Trophoblast cell (in vitro differentiated cells and primary cell): ENCODE measurements around the gene KAT6B.
A peak's percentile ranks its signal among the peaks of the same experiment; 100 is the strongest.

Experiments used
- DNase-seq, 2 donors: peaks; one replicate each; pipeline ENCODE4 v3.0.0-alpha.2; 2016
- H2AFZ ChIP-seq: 2 replicates; pipeline ENCODE4 v1.6.1; 2013; ENCODE audit warnings: low read length, moderate library complexity, mild to moderate bottlenecking; ENCODE audit not compliant: insufficient read depth, poor library complexity
- H2AK5ac ChIP-seq: 2 replicates; pipeline ENCODE4 v1.6.1; 2013; ENCODE audit warnings: mild to moderate bottlenecking, low read length
- H2BK120ac ChIP-seq: 2 replicates; pipeline ENCODE4 v1.6.1; 2013; ENCODE audit warnings: low read length, mild to moderate bottlenecking, moderate library complexity; ENCODE audit not compliant: insufficient read depth, poor library complexity
- H2BK12ac ChIP-seq: 2 replicates; pipeline ENCODE4 v1.6.1; 2013; ENCODE audit warnings: mild to moderate bottlenecking, low read length, moderate library complexity
- H2BK5ac ChIP-seq: 2 replicates; pipeline ENCODE4 v1.6.1; 2013; ENCODE audit warnings: low read length, low read depth, moderate library complexity, mild to moderate bottlenecking; ENCODE audit not compliant: poor library complexity
- H3K14ac ChIP-seq: 2 replicates; pipeline ENCODE4 v1.6.1; 2013; ENCODE audit warnings: mild to moderate bottlenecking, low read length
- H3K18ac ChIP-seq: 2 replicates; pipeline ENCODE4 v1.6.1; 2013; ENCODE audit warnings: mild to moderate bottlenecking, low read length
- H3K23ac ChIP-seq: 2 replicates; pipeline ENCODE4 v1.6.1; 2013; ENCODE audit warnings: low read length
- H3K27ac ChIP-seq: 2 replicates; pipeline ENCODE4 v1.5.1; 2013; ENCODE audit warnings: low read depth, mild to moderate bottlenecking, inconsistent platforms, low read length, moderate library complexity
- H3K27me3 ChIP-seq: 2 replicates; pipeline ENCODE4 v1.6.1; 2013; ENCODE audit warnings: inconsistent platforms, mild to moderate bottlenecking, low read length, moderate library complexity; ENCODE audit not compliant: insufficient read depth
- H3K36me3 ChIP-seq, 2 experiments: 1 replicate in 1 of 2; 2 replicates in 1 of 2; pipeline ENCODE4 v1.6.1; 2013; ENCODE audit warnings: low read length in 2 of 2, mild to moderate bottlenecking in 2 of 2, moderate library complexity in 1 of 2; ENCODE audit not compliant: insufficient read depth in 2 of 2, control insufficient read depth in 1 of 2
- H3K4ac ChIP-seq: 2 replicates; pipeline ENCODE4 v1.6.1; 2013; ENCODE audit warnings: low read depth, mild to moderate bottlenecking, low read length, moderate library complexity
- H3K4me1 ChIP-seq, 2 experiments: 1 replicate in 1 of 2; 2 replicates in 1 of 2; pipeline ENCODE4 v1.6.1; 2013; ENCODE audit warnings: low read length in 2 of 2, mild to moderate bottlenecking in 2 of 2, moderate library complexity in 1 of 2; ENCODE audit not compliant: insufficient read depth in 2 of 2, control insufficient read depth in 1 of 2
- H3K4me2 ChIP-seq: 2 replicates; pipeline ENCODE4 v1.6.1; 2013; ENCODE audit warnings: inconsistent platforms, mild to moderate bottlenecking, low read length, moderate library complexity
- H3K4me3 ChIP-seq: 2 replicates; pipeline ENCODE4 v1.5.1; 2013; ENCODE audit warnings: mild to moderate bottlenecking, low read depth, low read length, inconsistent platforms
- H3K79me1 ChIP-seq: one replicate; pipeline ENCODE4 v1.6.1; 2013; ENCODE audit warnings: low read length
- H3K79me2 ChIP-seq: 2 replicates; pipeline ENCODE4 v1.6.1; 2013; ENCODE audit warnings: low read length, mild to moderate bottlenecking; ENCODE audit not compliant: control insufficient read depth, insufficient read depth, poor library complexity
- H3K9ac ChIP-seq: 2 replicates; pipeline ENCODE4 v1.6.1; 2013; ENCODE audit warnings: mild to moderate bottlenecking, low read length
- H3K9me3 ChIP-seq: 2 replicates; pipeline ENCODE4 v1.6.1; 2013; ENCODE audit warnings: low read depth, mild to moderate bottlenecking, control low read depth, inconsistent platforms, low read length; ENCODE audit not compliant: insufficient read depth
- H4K12ac ChIP-seq: 2 replicates; pipeline ENCODE4 v1.6.1; 2013; ENCODE audit warnings: low read depth, mild to moderate bottlenecking, low read length, moderate library complexity
- H4K8ac ChIP-seq: 2 replicates; pipeline ENCODE4 v1.6.1; 2013; ENCODE audit warnings: low read depth, mild to moderate bottlenecking, low read length, moderate library complexity
- H4K91ac ChIP-seq: one replicate; pipeline ENCODE4 v1.6.1; 2013; ENCODE audit warnings: low read depth, mild to moderate bottlenecking, low read length, moderate library complexity
- WGBS: extraction: QIAGEN DNeasy Blood & Tissue Kit; methylation state at CpG from one replicate; pipeline ENCODE4 v1.1.7; 2013; ENCODE audit warnings: missing lambda C conversion rate; ENCODE audit not compliant: insufficient read length, insufficient coverage; ENCODE audit errors: extremely low coverage; 5-methylcytosine and 5-hydroxymethylcytosine counted together

The KAT6B gene

GRCh38 chr10:75003891-75004290 is 177.5 kb downstream of the KAT6B start:
- H3K4me1 ChIP-seq = no peaks in the 10 kb centered on the region
- H4K8ac ChIP-seq = no peak overlapping the region
- no peaks in the 10 kb centered on the region for H3K79me1 ChIP-seq
- no peak overlapping the region for H3K4ac ChIP-seq
- no CpG with 5 or more reads among the region's 2 CpGs for WGBS
- H3K9ac ChIP-seq = no peak overlapping the region
- H2BK12ac ChIP-seq = no peak overlapping the region
- H4K91ac ChIP-seq = no peak overlapping the region
- H3K27me3 ChIP-seq = no peaks in the 10 kb centered on the region
- H3K18ac ChIP-seq = no peak overlapping the region
- no peak overlapping the region for H4K12ac ChIP-seq
- H3K4me2 ChIP-seq = no peak overlapping the region
- no peak overlapping the region for H3K23ac ChIP-seq
- H2AFZ ChIP-seq = no peak overlapping the region
- H3K79me2 ChIP-seq = no peaks in the 10 kb centered on the region
- no peak overlapping the region for H3K14ac ChIP-seq
- peak in 1 of 2 donors; percentile 63 for DNase-seq
- no peaks in the 10 kb centered on the region for H3K36me3 ChIP-seq
- peaks cover 2% of the 10 kb centered on the region for H3K9me3 ChIP-seq
- H3K27ac ChIP-seq = no peak overlapping the region
- no peak overlapping the region for H2BK120ac ChIP-seq
- no peak overlapping the region for H3K4me3 ChIP-seq
- no peak overlapping the region for H2BK5ac ChIP-seq
- H2AK5ac ChIP-seq = no peak overlapping the region

DNA sequence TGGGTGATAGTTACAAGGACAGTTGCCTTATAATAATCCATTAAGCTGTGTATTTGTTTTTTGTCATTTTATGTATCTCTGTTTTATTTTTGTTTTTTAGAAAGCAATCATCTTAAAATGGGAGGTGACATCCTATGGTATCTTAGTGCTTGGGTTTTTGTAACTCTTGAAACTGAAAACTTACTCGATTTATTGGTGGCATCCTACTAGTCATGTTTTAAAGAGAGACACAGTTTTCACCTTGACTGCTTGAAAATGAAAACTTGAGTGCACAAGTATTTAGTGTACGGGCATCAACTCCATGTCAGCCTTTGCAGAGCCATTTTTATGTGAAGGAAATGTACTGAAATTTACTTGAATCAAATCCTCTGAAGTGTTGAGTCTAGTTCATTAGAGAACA is 181.2 kb downstream of the KAT6B start:
- Histone ChIP-seq H2BK12ac (no peak overlapping the region), H3K36me3 (no peaks in the 10 kb centered on the region), H3K27ac (no peak overlapping the region), H3K9me3 (no peaks in the 10 kb centered on the region), H2BK5ac (no peak overlapping the region), H4K91ac (no peak overlapping the region), H3K79me2 (no peaks in the 10 kb centered on the region), H3K4ac (no peak overlapping the region), H3K9ac (no peak overlapping the region), H3K79me1 (no peaks in the 10 kb centered on the region), H3K14ac (no peak overlapping the region), H2AFZ (no peak overlapping the region), H3K4me3 (no peak overlapping the region), H3K18ac (no peak overlapping the region), H3K23ac (no peak overlapping the region), H3K4me2 (no peak overlapping the region), H4K12ac (no peak overlapping the region), H4K8ac (no peak overlapping the region), H2BK120ac (no peak overlapping the region), H3K27me3 (no peaks in the 10 kb centered on the region), H3K4me1 (no peaks in the 10 kb centered on the region), H2AK5ac (no peak overlapping the region)
- WGBS = no CpG with 5 or more reads among the region's 2 CpGs
- no peak for DNase-seq

- H4K91ac ChIP-seq = no peak overlapping the region
- no peak overlapping the region for H2BK5ac ChIP-seq
- H2BK12ac ChIP-seq = no peak overlapping the region
- H3K18ac ChIP-seq = no peak overlapping the region
- no peaks in the 10 kb centered on the region for H3K27me3 ChIP-seq
- no peak overlapping the region for H2BK120ac ChIP-seq
- no peaks in the 10 kb centered on the region for H3K36me3 ChIP-seq
- no peak overlapping the region for H3K4me2 ChIP-seq
- H3K27ac ChIP-seq = no peak overlapping the region
- H3K79me1 ChIP-seq = no peaks in the 10 kb centered on the region
- H3K4ac ChIP-seq = no peak overlapping the region
- no peaks in the 10 kb centered on the region for H3K9me3 ChIP-seq
- no peak overlapping the region for H3K4me3 ChIP-seq
- H2AFZ ChIP-seq = no peak overlapping the region
- no CpG with 5 or more reads among the region's 1 CpG for WGBS
- DNase-seq = no peak
- no peaks in the 10 kb centered on the region for H3K4me1 ChIP-seq
- no peak overlapping the region for H3K23ac ChIP-seq
- H4K8ac ChIP-seq = no peak overlapping the region
- H3K9ac ChIP-seq = no peak overlapping the region
- H3K79me2 ChIP-seq = no peaks in the 10 kb centered on the region
- H2AK5ac ChIP-seq = no peak overlapping the region
- no peak overlapping the region for H3K14ac ChIP-seq
- H4K12ac ChIP-seq = no peak overlapping the region
Measured at GRCh38 chr10:75008952-75009351, 182.6 kb downstream of the KAT6B start.

DNA sequence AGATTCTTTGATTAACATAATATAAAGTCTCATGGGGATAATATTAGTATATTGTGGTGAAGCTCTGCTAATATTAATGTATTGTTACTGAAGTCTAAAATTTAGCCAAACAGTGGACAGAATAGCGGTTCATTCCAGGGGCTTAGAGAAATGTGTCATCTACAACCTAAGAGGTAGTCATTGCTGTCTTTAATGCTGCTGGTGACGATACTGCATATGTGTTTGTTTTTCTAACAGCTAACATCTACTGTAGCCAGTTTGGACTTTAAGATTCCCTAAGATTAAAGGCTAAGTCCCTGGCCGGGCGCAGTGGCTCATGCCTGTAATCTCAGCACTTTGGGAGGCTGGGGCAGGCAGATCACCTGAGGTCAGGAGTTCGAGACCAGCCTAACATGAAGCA is 183.0 kb downstream of the KAT6B start:
- Histone ChIP-seq H3K79me1 (no peaks in the 10 kb centered on the region), H3K23ac (no peak overlapping the region), H4K12ac (no peak overlapping the region), H2AFZ (no peak overlapping the region), H3K27ac (no peak overlapping the region), H3K9me3 (no peaks in the 10 kb centered on the region), H3K79me2 (no peaks in the 10 kb centered on the region), H3K18ac (no peak overlapping the region), H3K4me2 (no peak overlapping the region), H4K91ac (no peak overlapping the region), H4K8ac (no peak overlapping the region), H2AK5ac (no peak overlapping the region), H2BK12ac (no peak overlapping the region), H3K27me3 (no peaks in the 10 kb centered on the region), H2BK120ac (no peak overlapping the region), H2BK5ac (no peak overlapping the region), H3K4ac (no peak overlapping the region), H3K36me3 (no peaks in the 10 kb centered on the region), H3K4me1 (no peaks in the 10 kb centered on the region), H3K9ac (no peak overlapping the region), H3K4me3 (no peak overlapping the region), H3K14ac (no peak overlapping the region)
- no CpG with 5 or more reads among the region's 5 CpGs for WGBS
- no peak for DNase-seq
